SKM-1 treated with dmso at 0.1 percent for 144 hours (cell line): Measurements from ENCODE around the gene OLIG3.

Experiments used
- DNase-seq: peaks from one replicate; lab custom pipeline; 2025; ENCODE audit not compliant: unreplicated experiment; lab: John Stamatoyannopoulos, UW

OLIG3 gene

GRCh38 chr6:137496368-137496767 is 2.2 kb upstream of the OLIG3 start:
- DNase-seq = no peak

- DNase-seq = no peak
Observed at GRCh38 chr6:137495703-137496336, 1.6 kb upstream of the OLIG3 start.

GRCh38 chr6:137494988-137495702 is 951 bp upstream of the OLIG3 start:
- no peak for DNase-seq

- no peak for DNase-seq
Observed at GRCh38 chr6:137493218-137494038, 766 bp downstream of the OLIG3 start.

GRCh38 chr6:137492289-137493217 is 1.6 kb downstream of the OLIG3 start:
- no peak for DNase-seq

- no peak for DNase-seq
Observed at GRCh38 chr6:137491478-137491877, 2.7 kb downstream of the OLIG3 start.

GRCh38 chr6:137490961-137491360 is 3.2 kb downstream of the OLIG3 start:
- no peak for DNase-seq

GRCh38 chr6:137490006-137490905 is 3.9 kb downstream of the OLIG3 start:
- no peak for DNase-seq

- no peak for DNase-seq
Observed at GRCh38 chr6:137489046-137490005, 4.9 kb downstream of the OLIG3 start.

GRCh38 chr6:137488150-137489045 is 5.8 kb downstream of the OLIG3 start:
- no peak for DNase-seq

GRCh38 chr6:137487869-137488149 is 6.4 kb downstream of the OLIG3 start:
- DNase-seq = no peak

GRCh38 chr6:137487181-137487868 is 6.9 kb downstream of the OLIG3 start:
- no peak for DNase-seq

- no peak for DNase-seq
Observed at GRCh38 chr6:137486416-137486815, 7.8 kb downstream of the OLIG3 start.

- DNase-seq = no peak
Observed at GRCh38 chr6:137480431-137480830, 13.8 kb downstream of the OLIG3 start.

- DNase-seq = no peak
Observed at GRCh38 chr6:137475103-137475502, 19.1 kb downstream of the OLIG3 start.

GRCh38 chr6:137473598-137473997 is 20.6 kb downstream of the OLIG3 start:
- DNase-seq = no peak

- DNase-seq = no peak
Observed at GRCh38 chr6:137472641-137473137, 21.5 kb downstream of the OLIG3 start.
